VCaP (cell line): ENCODE results near the gene GABRB3.

Experiments used
- H3K27ac ChIP-seq: fragments of 450-650 bp; 2 replicates; pipeline ENCODE4 v1.5.1; 2017
- TF ChIP-seq, protein P1 (sequence below): fragments of 450-650 bp; conservative IDR thresholded peaks from 2 replicates; pipeline ENCODE4 v1.5.1; 2017; ENCODE audit warnings: mild to moderate bottlenecking, moderate library complexity

GABRB3 gene

GRCh38 chr15:26697913-26698312, 75.0 kb downstream of the GABRB3 start:
- TF ChIP-seq, protein P1, sequence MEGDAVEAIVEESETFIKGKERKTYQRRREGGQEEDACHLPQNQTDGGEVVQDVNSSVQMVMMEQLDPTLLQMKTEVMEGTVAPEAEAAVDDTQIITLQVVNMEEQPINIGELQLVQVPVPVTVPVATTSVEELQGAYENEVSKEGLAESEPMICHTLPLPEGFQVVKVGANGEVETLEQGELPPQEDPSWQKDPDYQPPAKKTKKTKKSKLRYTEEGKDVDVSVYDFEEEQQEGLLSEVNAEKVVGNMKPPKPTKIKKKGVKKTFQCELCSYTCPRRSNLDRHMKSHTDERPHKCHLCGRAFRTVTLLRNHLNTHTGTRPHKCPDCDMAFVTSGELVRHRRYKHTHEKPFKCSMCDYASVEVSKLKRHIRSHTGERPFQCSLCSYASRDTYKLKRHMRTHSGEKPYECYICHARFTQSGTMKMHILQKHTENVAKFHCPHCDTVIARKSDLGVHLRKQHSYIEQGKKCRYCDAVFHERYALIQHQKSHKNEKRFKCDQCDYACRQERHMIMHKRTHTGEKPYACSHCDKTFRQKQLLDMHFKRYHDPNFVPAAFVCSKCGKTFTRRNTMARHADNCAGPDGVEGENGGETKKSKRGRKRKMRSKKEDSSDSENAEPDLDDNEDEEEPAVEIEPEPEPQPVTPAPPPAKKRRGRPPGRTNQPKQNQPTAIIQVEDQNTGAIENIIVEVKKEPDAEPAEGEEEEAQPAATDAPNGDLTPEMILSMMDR = no peak
- H3K27ac ChIP-seq = no peak overlapping the region

GRCh38 chr15:26691249-26691648, 81.6 kb downstream of the GABRB3 start:
- H3K27ac ChIP-seq = no peak overlapping the region
- TF ChIP-seq, protein P1 = no peak

GRCh38 chr15:26690778-26691177, 82.1 kb downstream of the GABRB3 start:
- H3K27ac ChIP-seq = no peak overlapping the region

DNA sequence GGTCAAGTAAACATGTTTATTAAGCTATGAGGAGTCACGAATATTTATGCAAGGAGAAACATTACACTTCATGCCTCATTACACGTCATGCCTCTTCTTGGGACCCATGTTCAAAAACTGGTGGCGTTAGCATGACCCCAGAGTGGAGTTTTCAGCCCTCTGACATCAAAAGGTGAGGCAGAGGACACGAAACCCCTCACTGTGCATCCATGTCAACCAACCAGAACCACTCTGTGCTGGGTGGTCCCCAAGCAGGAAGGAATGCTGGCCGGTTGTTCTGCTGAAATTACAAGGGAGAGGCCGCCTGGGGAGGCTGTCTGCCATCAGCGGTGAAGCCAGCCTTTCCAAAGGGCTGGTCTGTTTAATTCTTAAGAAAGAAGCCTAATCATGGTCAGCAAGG, 83.4 kb downstream of the GABRB3 start:
- TF ChIP-seq, protein P1 = no peak
- no peak overlapping the region for H3K27ac ChIP-seq

More at GRCh38 chr15:26690778-26691177, 82.1 kb downstream of the GABRB3 start:
- TF ChIP-seq, protein P1 = no peak

- H3K27ac ChIP-seq = no peak overlapping the region
- TF ChIP-seq, protein P1 = no peak
Measured at GRCh38 chr15:26686547-26687187, 86.2 kb downstream of the GABRB3 start.

DNA sequence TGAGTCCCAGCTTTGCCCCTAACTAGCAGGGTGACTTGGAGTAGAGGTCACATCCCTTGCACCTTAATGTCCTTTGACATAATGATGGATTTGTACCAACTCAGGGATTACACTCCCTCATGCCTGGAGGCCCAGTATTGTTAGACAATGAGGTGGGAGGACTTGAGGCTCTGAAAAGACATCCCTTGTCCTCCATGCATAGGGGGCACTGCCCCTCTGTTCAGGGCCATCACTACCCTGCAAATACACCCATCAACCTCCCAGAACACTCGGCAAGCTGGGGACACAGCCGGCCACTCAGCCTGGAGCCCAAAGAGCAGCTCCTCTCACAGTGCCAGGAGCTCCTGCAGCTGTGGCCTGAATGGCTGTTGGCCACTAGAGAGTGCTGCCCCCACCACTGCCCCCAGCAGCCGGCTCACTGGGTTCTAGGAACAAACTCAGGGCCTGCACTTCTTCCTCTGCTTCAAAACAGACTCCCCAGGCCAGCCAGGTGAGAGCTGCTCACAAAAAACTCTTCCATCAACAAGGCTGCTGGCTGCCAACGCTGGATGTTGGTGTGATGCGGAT, 90.2 kb downstream of the GABRB3 start:
- TF ChIP-seq, protein P1 = no peak
- H3K27ac ChIP-seq = no peak overlapping the region

DNA sequence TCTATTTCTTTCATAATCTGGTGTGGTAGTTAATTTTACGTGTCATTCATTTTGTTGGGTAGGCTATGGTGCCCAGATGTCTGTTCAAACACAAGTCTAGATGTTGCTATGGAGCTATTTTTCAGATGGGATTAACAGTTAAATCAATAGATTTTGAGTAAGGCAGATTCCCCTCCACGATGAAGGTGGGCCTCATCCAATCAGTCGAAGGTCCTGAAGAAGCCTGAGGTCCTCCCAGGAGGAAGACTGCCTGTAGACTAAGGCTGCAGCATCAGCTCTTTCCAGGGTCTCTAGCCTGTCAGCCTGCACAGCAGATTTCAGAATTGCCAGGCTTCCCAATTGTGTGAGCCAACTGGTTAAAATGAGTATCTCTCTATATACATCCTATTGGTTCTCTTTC, 92.9 kb downstream of the GABRB3 start:
- TF ChIP-seq, protein P1 = no peak
- no peak overlapping the region for H3K27ac ChIP-seq
